H1 (cell line): ENCODE measurements around the gene TOPORS.
"Not testable (repeated sequence)": the region's sequence is repeated elsewhere in the genome, so short reads cannot be mapped to it uniquely, and the experiment has no call there.

Experiments
- BRCA1 ChIP-seq: IDR thresholded peaks from 2 replicates; pipeline ENCODE4 v1.6.1; 2012; ENCODE audit warnings: low read depth, low read length, improper control_type of control experiment
- CBX5 ChIP-seq: fragments of 300-800, 300-1000 bp; sonication (generic); IDR thresholded peaks from 2 replicates; pipeline ENCODE4 v1.7.1; 2016; ENCODE audit warnings: antibody characterized with exemption, low read length, low read depth
- CBX8 ChIP-seq: fragments of 300-800, 300-1000 bp; sonication (generic); IDR thresholded peaks from 2 replicates; pipeline ENCODE4 v1.7.1; 2016; ENCODE audit warnings: low read depth, low read length, borderline replicate concordance
- EZH2 ChIP-seq: fragments of 200-600 bp; sonication (generic); IDR thresholded peaks from 2 replicates; pipeline ENCODE4 v1.7.1; 2012; ENCODE audit warnings: low read depth, mild to moderate bottlenecking, moderate library complexity, low read length, inconsistent platforms; ENCODE audit not compliant: severe bottlenecking
- FOSL1 ChIP-seq: IDR thresholded peaks from 2 replicates; pipeline ENCODE4 v1.6.1; 2011; ENCODE audit warnings: mild to moderate bottlenecking, low read depth, low read length, moderate library complexity; ENCODE audit not compliant: insufficient read depth
- PHF8 ChIP-seq: fragments of 200-600 bp; sonication (generic); conservative IDR thresholded peaks from 2 replicates; pipeline ENCODE4 v1.7.1; 2012; ENCODE audit warnings: low read depth, mild to moderate bottlenecking, inconsistent platforms, low read length, moderate library complexity
- POLR2A ChIP-seq, 2 experiments: IDR thresholded peaks; 1 replicate in 1 of 2; 2 replicates in 1 of 2; pipeline ENCODE4 v1.6.1; 2011; ENCODE audit warnings: low read depth in 2 of 2, low read length in 2 of 2, mild to moderate bottlenecking in 2 of 2; ENCODE audit errors: control extremely low read depth in 1 of 2
- TF ChIP-seq, protein P1 (sequence below), 3 experiments: IDR thresholded peaks; 1 replicate in 2 of 3; 2 replicates in 1 of 3; pipeline versions ENCODE4 v1.5.1 to v1.6.1; 2011; ENCODE audit warnings: low read length in 3 of 3, mild to moderate bottlenecking in 3 of 3, inconsistent platforms in 2 of 3, low read depth in 1 of 3, moderate library complexity in 1 of 3; ENCODE audit not compliant: insufficient read depth in 1 of 3; ENCODE audit errors: control extremely low read depth in 1 of 3
- TF ChIP-seq, protein P2 (sequence below): IDR thresholded peaks from 2 replicates; pipeline ENCODE4 v1.6.1; 2012; ENCODE audit warnings: inconsistent platforms

DNA sequence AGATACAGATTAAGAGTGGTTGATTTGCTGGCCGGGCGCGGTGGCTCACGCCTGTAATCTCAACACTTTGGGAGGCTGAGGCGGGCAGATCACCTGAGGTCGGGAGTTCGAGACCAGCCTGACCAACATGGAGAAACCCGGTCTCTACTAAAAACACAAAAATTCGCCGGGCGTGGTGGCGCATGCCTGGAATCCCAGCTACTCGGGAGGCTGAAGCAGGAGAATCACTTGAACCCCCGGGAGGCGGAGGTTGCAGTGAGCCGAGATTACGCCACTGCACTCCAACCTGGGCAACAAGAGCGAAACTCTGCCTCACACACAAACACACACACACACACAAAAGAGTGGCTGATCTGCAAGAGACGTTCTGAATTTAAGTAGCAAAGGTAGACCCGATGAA is 4.2 kb downstream of the TOPORS start:
- not testable (repeated sequence) for TF ChIP-seq CBX8; CBX5; PHF8; POLR2A (IDR thresholded peaks at IDR 0.05; ENCODE audit: control extremely low read depth in 1 of 2, low read depth in 2 of 2, low read length in 2 of 2); BRCA1; EZH2; FOSL1
- TF ChIP-seq, protein P1, sequence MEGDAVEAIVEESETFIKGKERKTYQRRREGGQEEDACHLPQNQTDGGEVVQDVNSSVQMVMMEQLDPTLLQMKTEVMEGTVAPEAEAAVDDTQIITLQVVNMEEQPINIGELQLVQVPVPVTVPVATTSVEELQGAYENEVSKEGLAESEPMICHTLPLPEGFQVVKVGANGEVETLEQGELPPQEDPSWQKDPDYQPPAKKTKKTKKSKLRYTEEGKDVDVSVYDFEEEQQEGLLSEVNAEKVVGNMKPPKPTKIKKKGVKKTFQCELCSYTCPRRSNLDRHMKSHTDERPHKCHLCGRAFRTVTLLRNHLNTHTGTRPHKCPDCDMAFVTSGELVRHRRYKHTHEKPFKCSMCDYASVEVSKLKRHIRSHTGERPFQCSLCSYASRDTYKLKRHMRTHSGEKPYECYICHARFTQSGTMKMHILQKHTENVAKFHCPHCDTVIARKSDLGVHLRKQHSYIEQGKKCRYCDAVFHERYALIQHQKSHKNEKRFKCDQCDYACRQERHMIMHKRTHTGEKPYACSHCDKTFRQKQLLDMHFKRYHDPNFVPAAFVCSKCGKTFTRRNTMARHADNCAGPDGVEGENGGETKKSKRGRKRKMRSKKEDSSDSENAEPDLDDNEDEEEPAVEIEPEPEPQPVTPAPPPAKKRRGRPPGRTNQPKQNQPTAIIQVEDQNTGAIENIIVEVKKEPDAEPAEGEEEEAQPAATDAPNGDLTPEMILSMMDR (IDR thresholded peaks at IDR 0.05; ENCODE audit: control extremely low read depth in 1 of 3, insufficient read depth in 1 of 3, low read depth in 1 of 3, low read length in 3 of 3) = not testable (repeated sequence)
- TF ChIP-seq, protein P2, sequence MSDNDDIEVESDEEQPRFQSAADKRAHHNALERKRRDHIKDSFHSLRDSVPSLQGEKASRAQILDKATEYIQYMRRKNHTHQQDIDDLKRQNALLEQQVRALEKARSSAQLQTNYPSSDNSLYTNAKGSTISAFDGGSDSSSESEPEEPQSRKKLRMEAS = not testable (repeated sequence)
